Heart right ventricle (tissue), 16 donors: ENCODE measurements around the gene ZNF438. TPM values are rescaled to one million over a fixed set of nuclear protein-coding genes. Genes with fewer than 3 reads are reported as not detected.

Experiments used
- ATAC-seq, 8 donors: fragments of 200-7000 bp; cut with Tn5 transposase; one replicate each; pipeline ENCODE4 v1.9.1; 2020; ENCODE audit warnings: mild to moderate bottlenecking in 8 of 8, moderate library complexity in 8 of 8, moderate number of reproducible peaks in 1 of 8
- DNase-seq, 2 donors: peaks; one replicate each; pipeline ENCODE4 v3.0.0-alpha.2; 2020
- H3K27ac ChIP-seq, 10 donors: fragments of 200-600 bp; sonication (generic) in 2 of 10; one replicate each; pipeline versions ENCODE4 v1.5.0 to v1.8.0; 2020 to 2022; ENCODE audit warnings: mild to moderate bottlenecking in 3 of 10
- H3K27me3 ChIP-seq, 7 donors: fragments of 200-600 bp; one replicate each; pipeline ENCODE4 v1.8.0; 2021 to 2022; ENCODE audit warnings: mild to moderate bottlenecking in 2 of 7
- H3K36me3 ChIP-seq, 9 donors: fragments of 200-600 bp; sonication (generic) in 1 of 9; one replicate each; pipeline versions ENCODE4 v1.5.0 to v1.8.0; 2020 to 2022; ENCODE audit warnings: mild to moderate bottlenecking in 2 of 9
- H3K4me1 ChIP-seq, 9 donors: fragments of 200-600 bp; sonication (generic) in 1 of 9; one replicate each; pipeline versions ENCODE4 v1.5.0 to v1.8.0; 2020 to 2022; ENCODE audit warnings: mild to moderate bottlenecking in 4 of 9
- H3K4me3 ChIP-seq, 10 donors: fragments of 200-600 bp; sonication (generic) in 2 of 10; one replicate each; pipeline versions ENCODE4 v1.5.0 to v1.8.0; 2020 to 2022; ENCODE audit warnings: mild to moderate bottlenecking in 7 of 10, moderate library complexity in 2 of 10
- H3K9me3 ChIP-seq, 11 donors: fragments of 200-600 bp in 10 of 11; sonication (generic) in 2 of 11; one replicate each; pipeline versions ENCODE4 v1.5.0 to v1.8.0; 2013 to 2022; ENCODE audit warnings: mild to moderate bottlenecking in 2 of 11, control low read depth in 1 of 11, moderate library complexity in 1 of 11
- CTCF ChIP-seq, 9 donors: fragments of 200-600 bp; sonication (generic) in 2 of 9; IDR thresholded peaks; one replicate each; pipeline versions ENCODE4 v1.5.0 to v1.8.0; 2021 to 2022; ENCODE audit warnings: antibody characterized with exemption in 9 of 9, mild to moderate bottlenecking in 5 of 9, moderate library complexity in 1 of 9
- WGBS, 2 donors: extraction: QIAGEN DNeasy Blood & Tissue Kit; methylation state at CpG; one replicate each; pipeline ENCODE4 v1.1.7; 2013; ENCODE audit warnings: inconsistent platforms in 1 of 2; 5-methylcytosine and 5-hydroxymethylcytosine counted together
- intact Hi-C, 10 donors: fragments of 100-400 bp; cut with DNase I; formaldehyde crosslinking; loops; one replicate each; pipeline versions ENCODE4 v1.11.1 to v1.14.2; 2022
- polyA plus RNA-seq, 2 donors: library from polyadenylated mRNA; stranded (reverse); fragments of 200-250 nt; gene quantifications; one replicate each; pipeline ENCODE4 v1.2.3, GENCODE V29; 2013
- total RNA-seq, 10 donors: library from RNA; stranded (reverse); fragmentation: NEBNext Ultra II Directional in 3 of 10; extraction: Animal tissue kit (Norgen Biotek cat#: 25700) in 3 of 10; gene quantifications; one replicate each; pipeline versions ENCODE4 v1.2.1 to v1.2.4, GENCODE V29; 2021 to 2023
- donor health status: Arrhythmogenic right ventricular cardiomyopathy.
- donor health status: ischemic (EF 13 %, LVEDD 7.1; RV severe dilation, severe dysfunction).
- donor health status: healthy with polysubstance abuse.
- donor health status: DM: no; HTN: yes; CAD: no.
- donor health status: DM: no; HTN: no; CAD: no.
- donor health status: ischemic (EF 25% LVEDD 6.9; RV normal size, moderate dysfunction).
- donor health status: ischemic (EF 25% LVEDD 5.7; RV mildly dilated, moderate dysfunction).
- donor health status: healthy.
- donor health status: DM: yes; HTN: yes; CAD: no.
- donor health status: Ischemic cardiomyopathy.
- donor health status: ischemic (EF 35%, LVEDD 5.7; RV mildly dilated, moderate dysfunction).
- donor health status: nonischemic (EF 11% LVEDD 7.7; RV severe dilation, severe dysfunction).
- donor health status: DM: yes; HTN: yes; CAD: no.
- donor health status: PGD.
- donor health status: ischemic (EF 29% LVEDD 5.4; RV normal size, mild dysfunction).
- donor health status: nonischemic (EF 23%, LVEDD 6.1; RV moderate dilation, normal function).

Gene ZNF438
- total and polyA plus RNA-seq, 12 donors, result 7.8 to 21.1 (median 12.4) TPM

- no peaks in the 10 kb centered on the region for H3K27me3 ChIP-seq
- intact Hi-C loops, result no loop called here
- WGBS, 2 donors, result 34 to 43% methylated on average over 8 of the region's 8 CpGs
- DNase-seq (peak in 1 of 2 donors; percentile 31), ATAC-seq (peak; percentile 41 to 77 (median 72))
- peaks cover 0 to 20% (median 15%) of the 10 kb centered on the region in 9 donors for H3K4me1 ChIP-seq
- TF ChIP-seq CTCF (IDR thresholded peaks at IDR 0.05), result no peak
- no peaks in the 10 kb centered on the region for H3K9me3 ChIP-seq
- H3K4me3 ChIP-seq, result peak overlapping the region in 3 of 10 donors; percentile 6 to 36 (median 13)
- no peaks in the 10 kb centered on the region for H3K36me3 ChIP-seq
- H3K27ac ChIP-seq, result no peak overlapping the region
These were observed 204.0 kb downstream of the ZNF438 start for GRCh38 chr10:30827531-30828120.

GRCh38 chr10:30826679-30827078 lies 205.0 kb downstream of the ZNF438 start:
- ATAC-seq (no peak), DNase-seq (no peak)
- Histone ChIP-seq H3K4me1 (peaks cover 0 to 26% (median 15%) of the 10 kb centered on the region in 9 donors), H3K4me3 (no peak overlapping the region), H3K27ac (no peak overlapping the region), H3K27me3 (no peaks in the 10 kb centered on the region), H3K36me3 (no peaks in the 10 kb centered on the region), H3K9me3 (no peaks in the 10 kb centered on the region)
- no peak for TF ChIP-seq CTCF (IDR thresholded peaks at IDR 0.05)
- WGBS, 2 donors, result 90 to 95% methylated on average over 4 of the region's 4 CpGs
- intact Hi-C loops, result no loop called here

GRCh38 chr10:30825495-30825894 lies 206.2 kb downstream of the ZNF438 start:
- Histone ChIP-seq H3K9me3 (no peaks in the 10 kb centered on the region), H3K36me3 (no peaks in the 10 kb centered on the region), H3K4me1 (peaks cover 0 to 38% (median 19%) of the 10 kb centered on the region in 9 donors), H3K27ac (no peak overlapping the region), H3K4me3 (no peak overlapping the region), H3K27me3 (no peaks in the 10 kb centered on the region)
- DNase-seq (no peak), ATAC-seq (no peak)
- intact Hi-C loops, result no loop called here
- no peak for TF ChIP-seq CTCF (IDR thresholded peaks at IDR 0.05)

- Histone ChIP-seq H3K27ac (no peak overlapping the region), H3K9me3 (no peaks in the 10 kb centered on the region), H3K4me3 (no peak overlapping the region), H3K27me3 (no peaks in the 10 kb centered on the region), H3K4me1 (peaks cover 0 to 39% (median 19%) of the 10 kb centered on the region in 9 donors), H3K36me3 (no peaks in the 10 kb centered on the region)
- WGBS, 2 donors, result 96 to 100% methylated on average over 3 of the region's 3 CpGs
- no peak for TF ChIP-seq CTCF (IDR thresholded peaks at IDR 0.05)
- intact Hi-C loops, result no loop called here
- no peak for DNase-seq
- ATAC-seq, result no peak
These were observed 206.6 kb downstream of the ZNF438 start for GRCh38 chr10:30825022-30825421.
